Left ventricle myocardium inferior (tissue), 1 donor: ENCODE data around the gene EFNA3. TPM values are rescaled to one million over a fixed set of nuclear protein-coding genes. Genes with fewer than 3 reads are reported as not detected.

Experiments
- DNase-seq: peaks from one replicate; pipeline ENCODE4 v3.0.0-alpha.2; 2020
- H3K27ac ChIP-seq: fragments of 200-600 bp; replicated peaks from 2 replicates; pipeline ENCODE4 v1.8.0; 2021
- H3K27me3 ChIP-seq: fragments of 200-600 bp; 2 replicates; pipeline ENCODE4 v1.8.0; 2021; ENCODE audit warnings: low read depth
- H3K36me3 ChIP-seq: fragments of 200-600 bp; 2 replicates; pipeline ENCODE4 v1.8.0; 2021
- H3K4me1 ChIP-seq: fragments of 200-600 bp; 2 replicates; pipeline ENCODE4 v1.8.0; 2021
- H3K4me3 ChIP-seq: fragments of 200-600 bp; 2 replicates; pipeline ENCODE4 v1.8.0; 2021; ENCODE audit warnings: mild to moderate bottlenecking, moderate library complexity
- H3K9me3 ChIP-seq: fragments of 200-600 bp; replicated peaks from 2 replicates; pipeline ENCODE4 v1.8.0; 2021
- CTCF ChIP-seq: fragments of 200-600 bp; IDR thresholded peaks from 2 replicates; pipeline ENCODE4 v1.8.0; 2021; ENCODE audit warnings: antibody characterized with exemption, mild to moderate bottlenecking, borderline replicate concordance
- intact Hi-C: fragments of 100-400 bp; cut with micrococcal nuclease; formaldehyde crosslinking; loops from one replicate; pipeline ENCODE4 v1.11.0; 2022
- total RNA-seq: library from RNA; stranded (reverse); fragmentation: NEBNext Ultra II Directional; extraction: Animal tissue kit (Norgen Biotek cat#: 25700); gene quantifications from one replicate; pipeline ENCODE4 v1.2.1, GENCODE V29; 2021
- donor health status: DM: no; HTN: yes; CAD: no; lungs with severe emphysema.

Gene EFNA3
- total RNA-seq, 1 donor from 2014 or later, result 0.71 TPM

- no peak overlapping the region for H3K27ac ChIP-seq
- no peaks in the 10 kb centered on the region for H3K27me3 ChIP-seq
- H3K36me3 ChIP-seq, result no peaks in the 10 kb centered on the region
- no peak for DNase-seq
- no peak for TF ChIP-seq CTCF
- intact Hi-C loops, result no loop called here
- no peaks in the 10 kb centered on the region for H3K9me3 ChIP-seq
- peaks cover 8% of the 10 kb centered on the region for H3K4me1 ChIP-seq
- H3K4me3 ChIP-seq, result no peak overlapping the region
Observed at GRCh38 chr1:155099331-155099730, 20.7 kb downstream of the EFNA3 start.

GRCh38 chr1:155103325-155103724 is 24.7 kb downstream of the EFNA3 start:
- no peak for TF ChIP-seq CTCF
- Histone ChIP-seq H3K27ac (no peak overlapping the region), H3K4me3 (no peak overlapping the region), H3K9me3 (no peaks in the 10 kb centered on the region), H3K36me3 (no peaks in the 10 kb centered on the region), H3K27me3 (no peaks in the 10 kb centered on the region), H3K4me1 (peaks cover 18% of the 10 kb centered on the region)
- intact Hi-C loops, result no loop called here
- no peak for DNase-seq

DNA sequence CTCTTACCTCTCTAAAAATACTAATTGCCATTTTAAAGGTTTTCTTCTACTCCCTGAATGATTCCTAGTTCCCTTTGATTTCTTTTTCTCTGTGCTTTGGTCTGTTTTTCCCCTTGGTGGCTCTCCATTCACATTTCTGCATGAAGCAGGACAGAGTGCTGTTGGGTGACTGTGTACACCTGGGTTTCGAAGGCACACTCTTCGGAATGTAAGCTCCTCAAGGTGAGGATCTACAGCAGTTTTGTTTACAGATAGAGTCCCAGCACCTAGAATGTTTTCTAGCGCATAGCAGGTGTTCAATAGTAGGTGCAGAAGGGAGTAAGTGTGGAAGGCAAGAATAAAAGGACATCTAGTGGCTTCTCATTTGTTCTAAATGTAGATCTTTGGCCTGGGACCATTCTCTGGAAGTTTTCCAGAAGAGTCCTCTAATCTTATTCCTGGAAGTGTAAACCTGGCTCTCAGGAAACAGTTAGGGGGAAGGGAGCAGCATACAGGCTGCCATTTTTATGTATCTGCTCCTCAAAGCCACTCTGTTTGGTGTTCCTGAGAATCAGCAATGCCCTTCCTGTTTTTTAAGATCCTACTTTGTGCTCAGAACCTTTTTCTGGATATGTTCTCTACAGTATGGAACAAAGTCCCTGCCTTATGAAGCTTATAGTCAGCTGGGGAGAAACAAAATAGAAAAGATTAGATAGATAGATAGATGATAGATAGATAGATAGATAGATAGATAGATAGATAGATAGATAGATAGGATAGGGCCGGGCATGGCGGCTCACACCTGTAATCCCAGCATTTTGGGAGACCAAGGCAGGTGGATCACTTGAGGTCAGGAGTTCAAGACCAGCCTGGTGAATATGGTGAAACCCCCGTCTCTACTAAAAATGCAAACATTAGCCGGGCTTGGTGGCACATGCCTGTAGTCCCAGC is 26.2 kb downstream of the EFNA3 start:
- intact Hi-C loops, result no loop called here
- H3K36me3 ChIP-seq, result no peaks in the 10 kb centered on the region
- H3K27me3 ChIP-seq, result no peaks in the 10 kb centered on the region
- no peak overlapping the region for H3K4me3 ChIP-seq
- no peak for TF ChIP-seq CTCF
- H3K4me1 ChIP-seq, result peaks cover 18% of the 10 kb centered on the region
- H3K27ac ChIP-seq, result peak overlapping the region; percentile 58
- H3K9me3 ChIP-seq, result no peaks in the 10 kb centered on the region
- DNase-seq, result no peak

DNA sequence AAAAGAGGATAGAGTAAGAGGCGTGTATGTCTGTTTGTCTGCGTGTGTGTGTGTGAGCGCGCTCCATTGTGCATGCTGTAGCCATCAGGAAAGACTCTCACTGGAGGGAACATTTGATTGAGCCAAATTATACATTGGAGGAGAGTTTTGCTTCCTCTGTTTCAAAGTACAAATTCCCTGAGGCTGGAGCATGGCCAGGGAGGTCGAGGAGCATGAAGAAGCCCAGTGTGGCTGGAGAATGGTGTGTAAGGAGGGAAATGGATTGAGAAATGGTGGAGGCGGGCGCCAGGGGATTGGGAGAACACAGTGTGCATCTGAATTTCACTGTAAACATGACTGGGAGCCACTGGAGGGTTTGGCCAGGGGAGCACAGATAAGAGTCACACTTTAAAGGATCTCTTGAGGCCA is 27.0 kb downstream of the EFNA3 start:
- Histone ChIP-seq H3K9me3 (no peaks in the 10 kb centered on the region), H3K27ac (peak overlapping the region; percentile 58), H3K36me3 (no peaks in the 10 kb centered on the region), H3K4me1 (peaks cover 18% of the 10 kb centered on the region), H3K27me3 (no peaks in the 10 kb centered on the region), H3K4me3 (no peak overlapping the region)
- no peak for TF ChIP-seq CTCF
- DNase-seq, result peak; percentile 33
- intact Hi-C loops, result no loop called here

DNA sequence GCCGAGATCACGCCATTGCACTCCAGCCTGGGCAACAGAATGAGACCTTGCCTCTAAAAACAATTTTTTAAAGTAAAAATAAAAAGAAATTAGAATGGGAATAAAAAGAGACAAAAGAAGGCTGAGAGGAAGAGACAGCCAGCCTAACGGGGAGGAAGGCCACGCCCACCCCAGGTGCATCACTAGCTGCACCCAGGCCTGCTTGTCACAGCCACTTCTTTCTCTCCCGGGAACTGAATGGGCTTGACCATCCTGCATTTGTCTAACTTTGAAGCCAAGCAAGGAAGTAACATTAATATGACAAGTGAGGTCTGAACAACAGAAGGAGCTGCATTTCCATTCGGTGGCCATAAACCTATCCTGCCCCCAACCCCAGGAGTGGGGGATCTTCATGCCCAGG is 28.2 kb downstream of the EFNA3 start:
- intact Hi-C loops, result no loop called here
- H3K9me3 ChIP-seq, result no peaks in the 10 kb centered on the region
- H3K36me3 ChIP-seq, result no peaks in the 10 kb centered on the region
- H3K4me1 ChIP-seq, result peaks cover 18% of the 10 kb centered on the region
- H3K27ac ChIP-seq, result no peak overlapping the region
- DNase-seq, result no peak
- no peak overlapping the region for H3K4me3 ChIP-seq
- TF ChIP-seq CTCF, result no peak
- no peaks in the 10 kb centered on the region for H3K27me3 ChIP-seq
